ENCODE data around the gene SMIM10L2A.
"Not testable (repeated sequence)": the region's sequence is repeated elsewhere in the genome, so short reads cannot be mapped to it uniquely, and the experiment has no call there.

SMIM10L2A gene

DNA sequence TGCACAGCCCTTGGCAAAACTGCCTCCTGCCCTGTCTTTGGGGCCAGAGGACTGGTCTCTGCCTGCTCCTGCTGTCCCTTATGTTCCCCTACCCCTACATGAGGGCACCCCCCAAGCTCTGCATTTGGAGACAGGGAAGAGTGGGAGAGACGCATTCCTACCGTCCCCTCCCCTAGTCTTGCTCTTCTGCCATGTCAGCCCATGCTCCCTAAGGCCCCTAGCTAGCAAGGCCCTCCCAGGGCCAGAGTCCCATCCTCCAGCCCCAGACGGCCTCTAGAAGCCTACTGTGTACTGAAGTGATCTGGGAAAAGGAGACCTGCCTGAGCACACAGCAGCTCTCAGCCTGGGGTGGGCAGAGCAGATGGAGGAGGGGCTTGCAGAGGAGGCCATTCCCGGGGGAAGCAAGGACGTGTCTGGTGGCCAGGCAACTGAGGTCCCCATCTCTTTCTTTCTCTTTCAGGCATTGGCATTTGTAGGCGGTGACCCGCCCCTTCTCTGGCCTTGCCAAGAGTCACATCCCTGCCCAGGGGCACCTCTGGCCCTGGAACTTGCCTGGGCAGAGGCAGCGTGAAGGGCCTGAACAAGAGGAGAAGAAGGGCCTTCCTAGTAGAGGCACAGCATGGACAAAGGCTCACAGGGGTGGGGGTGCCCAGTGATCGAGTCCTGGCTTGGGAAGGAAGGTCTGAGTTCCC is 1.6 kb downstream of the SMIM10L2A start:
- DNase-seq, result not testable (repeated sequence)

DNA sequence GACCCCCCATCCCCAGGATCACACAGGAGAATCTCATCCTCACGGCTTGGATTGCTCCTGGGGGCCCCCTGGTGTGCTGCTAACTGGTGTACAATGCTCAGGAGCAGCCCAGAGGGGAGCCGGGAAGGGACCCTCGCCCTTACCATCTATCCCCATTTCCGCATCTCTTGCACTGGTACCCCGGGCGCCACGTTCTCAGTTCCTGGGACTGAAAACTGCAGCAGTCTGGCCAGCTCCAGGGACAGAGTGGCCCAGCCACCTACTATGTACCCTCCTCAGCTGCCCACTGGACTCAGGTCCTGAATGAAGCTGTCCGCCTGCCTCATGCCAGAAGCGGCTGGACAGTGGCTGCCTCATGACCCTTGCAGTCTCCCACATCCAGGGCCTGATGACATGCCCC is 2.7 kb downstream of the SMIM10L2A start:
- DNase-seq, result no peak

DNA sequence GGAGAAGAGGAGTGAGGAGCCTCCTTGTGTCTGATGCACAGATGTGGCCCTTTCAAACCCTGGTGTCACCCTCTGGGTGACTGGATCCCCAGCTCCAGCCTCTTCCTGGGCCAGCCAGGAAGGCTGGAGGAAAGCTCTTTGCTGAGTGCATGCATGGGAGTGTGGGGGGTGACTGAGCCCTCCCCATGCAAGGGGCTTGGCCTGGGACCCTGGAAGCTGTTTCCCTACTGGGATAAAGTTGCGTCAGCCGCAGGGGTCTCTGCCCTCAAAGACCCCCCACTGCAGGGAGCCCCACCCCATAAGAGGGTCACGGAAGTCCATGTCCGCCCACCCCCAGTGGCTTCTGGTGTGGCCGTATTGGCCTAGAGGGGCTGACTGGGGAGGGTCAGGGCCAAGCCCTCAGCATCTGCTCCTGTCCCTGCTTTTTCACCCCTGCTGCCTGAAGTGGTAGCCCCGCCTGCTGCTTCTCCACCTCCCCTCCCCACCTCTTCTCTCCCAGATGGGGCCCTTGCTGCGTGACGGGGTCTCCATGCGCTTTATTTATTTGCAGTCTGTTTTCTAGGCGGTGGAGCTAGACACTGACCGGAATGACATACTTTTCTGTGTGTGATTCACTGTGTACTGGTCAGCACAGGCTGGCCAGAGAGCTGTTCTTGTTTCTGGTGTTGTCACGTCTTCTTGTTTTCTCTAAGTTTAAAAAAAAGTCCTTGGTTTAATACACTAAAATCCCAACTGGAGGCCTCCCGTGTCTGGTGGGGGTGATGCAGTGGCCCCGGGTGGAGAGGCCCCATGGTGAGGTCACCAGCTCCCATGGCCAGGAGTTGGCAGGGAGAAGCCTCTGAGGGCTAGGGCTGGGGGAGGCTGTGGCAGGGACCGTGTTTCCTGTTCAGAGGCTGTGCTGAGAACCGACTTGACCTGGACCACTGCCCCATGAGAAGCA is 3.6 kb downstream of the SMIM10L2A start:
- DNase-seq, result no peak

DNA sequence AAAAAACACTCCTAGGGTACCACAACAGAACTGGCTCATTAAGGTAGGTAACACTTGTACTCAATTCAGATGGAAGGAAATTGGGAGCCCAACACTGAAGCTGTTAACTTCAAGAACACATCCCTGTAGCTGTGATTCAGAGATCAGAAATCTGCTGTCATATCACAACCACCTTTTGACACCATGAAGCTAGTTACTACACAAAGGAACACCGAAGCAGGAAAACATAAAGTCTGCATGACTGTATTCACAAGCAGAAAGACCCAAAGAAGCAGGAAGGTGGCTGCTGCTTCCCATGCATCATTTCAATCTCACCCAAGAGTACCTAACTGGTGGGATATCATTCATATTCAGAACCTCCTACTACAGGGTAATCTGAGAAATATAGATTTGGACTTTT is 7.7 kb downstream of the SMIM10L2A start:
- no peak for DNase-seq

DNA sequence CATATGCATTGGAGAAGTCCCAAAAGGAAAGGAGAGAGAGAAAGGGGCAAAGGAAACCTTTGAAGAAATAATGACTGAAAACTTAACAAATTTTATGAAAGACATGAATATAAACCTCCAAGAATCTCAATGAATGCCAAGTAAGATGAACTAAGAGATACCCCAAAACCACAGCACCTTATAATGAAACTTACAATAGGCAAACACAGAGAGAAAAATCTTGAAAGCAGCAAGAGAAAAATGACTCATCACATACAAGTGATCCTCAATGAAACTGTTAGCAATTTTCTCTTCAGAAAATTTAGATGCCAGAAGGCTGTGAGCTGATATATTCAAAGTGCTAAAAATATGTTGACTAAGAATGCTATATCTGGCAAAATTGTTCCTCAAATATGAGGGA is 10.1 kb downstream of the SMIM10L2A start:
- DNase-seq, result no peak

DNA sequence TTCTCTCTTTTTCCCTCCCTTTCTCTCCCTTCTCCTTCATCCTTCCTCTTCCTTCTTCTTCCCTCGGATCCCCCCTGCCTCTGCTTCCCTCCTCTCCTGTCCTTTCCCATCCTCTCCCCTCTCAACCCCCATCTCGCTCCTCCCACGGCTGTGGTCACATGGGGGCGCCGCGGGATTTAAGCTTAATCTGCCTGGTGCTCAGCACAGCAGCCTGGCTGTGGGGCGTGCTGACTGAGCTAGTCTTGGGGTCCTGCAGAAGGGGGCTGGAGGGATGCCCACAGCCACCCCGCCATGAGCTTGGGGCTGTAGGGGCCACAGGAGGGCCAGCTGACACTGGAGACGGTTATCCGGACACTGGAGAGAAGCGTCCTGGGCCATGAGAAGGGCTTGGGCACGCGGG is 10.7 kb downstream of the SMIM10L2A start:
- no peak for DNase-seq

DNA sequence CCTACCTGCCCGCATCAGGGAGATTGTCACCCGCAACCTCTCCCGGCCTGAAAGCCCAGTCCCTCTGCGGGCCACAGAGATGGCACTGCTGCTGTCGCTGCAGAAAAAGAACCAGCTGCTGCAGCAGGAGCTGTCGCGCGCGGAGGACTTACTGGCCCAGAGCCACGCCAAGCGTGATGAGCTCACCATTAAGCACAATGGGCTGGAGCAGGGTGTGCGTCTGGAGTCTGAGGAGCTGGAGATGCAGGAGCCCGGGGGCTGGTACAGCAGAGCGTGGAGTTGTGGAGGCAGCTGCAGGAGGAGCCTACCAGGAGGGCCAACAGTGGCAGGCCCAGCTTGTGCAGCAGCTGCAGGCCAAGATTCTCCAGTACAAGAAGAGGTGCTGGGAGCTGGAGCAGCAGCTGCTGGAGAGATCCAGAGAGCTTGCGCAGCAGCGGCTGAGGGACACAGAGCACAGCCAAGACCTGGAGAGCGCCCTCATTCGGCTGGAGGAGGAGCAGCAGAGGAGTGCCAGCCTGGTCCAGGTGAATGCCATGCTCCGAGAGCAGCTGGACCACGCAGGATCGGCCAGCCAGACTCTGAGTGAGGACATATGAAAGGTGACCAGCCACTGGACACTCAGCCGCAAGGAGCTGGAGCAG is 11.3 kb downstream of the SMIM10L2A start:
- no peak for DNase-seq

DNA sequence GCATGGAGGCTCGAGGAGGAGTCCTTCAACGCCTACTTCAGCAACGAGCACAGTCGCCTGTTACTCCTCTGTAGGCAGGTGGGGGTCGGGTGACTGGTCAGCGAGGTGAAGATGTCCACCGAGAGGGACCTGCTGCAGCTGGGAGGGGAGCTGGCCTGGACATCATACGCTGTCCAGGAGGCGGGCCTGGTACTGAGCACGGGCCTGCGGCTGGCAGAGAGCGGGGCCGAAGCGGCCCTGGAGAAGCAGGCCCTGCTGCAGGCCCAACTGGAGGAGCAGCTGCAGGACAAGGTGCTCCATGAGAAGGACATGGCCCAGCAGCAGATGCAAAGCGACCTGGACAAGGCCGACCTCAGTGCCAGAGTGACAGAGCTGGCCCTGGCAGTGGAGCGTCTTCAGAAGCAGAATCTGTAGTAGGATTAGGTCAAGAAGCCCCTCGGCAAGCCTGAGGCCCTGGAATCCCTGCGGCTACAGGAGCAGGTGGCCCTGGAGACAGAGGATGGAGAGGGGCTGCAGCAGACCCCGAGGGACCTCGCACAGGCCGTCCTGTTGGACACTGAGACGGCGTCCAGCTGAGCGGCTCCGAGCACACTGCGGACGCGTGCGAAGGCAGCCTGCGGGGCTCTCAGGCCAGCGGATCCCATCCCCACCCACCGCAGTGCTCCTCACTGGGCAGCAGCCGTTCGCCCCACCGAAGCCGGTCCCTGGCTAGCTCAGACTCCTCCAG is 11.9 kb downstream of the SMIM10L2A start:
- DNase-seq, result no peak

DNA sequence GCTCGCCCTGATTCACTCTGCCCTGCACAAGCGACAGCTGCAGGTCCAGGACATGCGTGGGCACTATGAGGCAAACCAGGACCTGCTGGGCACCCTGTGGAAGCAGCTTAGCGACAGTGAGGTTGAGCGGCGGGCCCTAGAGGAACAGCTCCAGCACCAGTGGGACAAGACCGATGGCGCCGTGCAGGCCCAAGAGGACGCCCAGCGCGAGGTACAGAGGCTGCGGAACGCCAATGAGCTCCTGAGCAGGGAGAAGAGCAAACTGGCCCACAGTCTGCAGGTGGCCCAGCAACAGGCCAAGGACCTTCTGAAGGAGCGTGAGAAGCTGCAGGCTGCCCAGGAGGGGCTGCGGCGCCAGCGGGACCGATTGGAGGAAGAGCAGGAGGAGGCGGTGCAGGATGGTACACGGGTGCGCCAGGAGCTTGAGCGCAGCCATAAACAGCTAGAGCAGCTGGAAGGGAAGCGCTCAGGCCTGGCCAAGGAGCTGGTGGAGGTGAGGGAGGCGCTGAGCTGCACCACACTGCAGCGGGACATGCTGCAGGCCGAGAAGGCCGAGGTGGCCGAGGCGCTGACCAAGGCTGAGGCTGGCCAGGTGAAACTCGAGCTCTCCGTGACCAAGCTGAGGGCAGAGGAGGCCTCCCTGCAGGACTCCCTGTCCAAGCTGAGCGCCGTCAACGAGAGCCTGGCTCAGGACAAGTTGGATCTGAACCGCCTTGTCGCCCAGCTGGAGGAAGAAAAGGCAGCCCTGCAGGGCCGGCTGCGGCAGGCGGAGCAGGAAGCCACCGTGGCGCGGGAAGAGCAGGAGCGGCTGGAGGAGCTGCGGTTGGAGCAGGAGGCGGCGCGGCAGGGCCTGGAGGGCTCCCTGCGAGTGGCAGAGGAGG is 12.8 kb downstream of the SMIM10L2A start:
- DNase-seq, result no peak

DNA sequence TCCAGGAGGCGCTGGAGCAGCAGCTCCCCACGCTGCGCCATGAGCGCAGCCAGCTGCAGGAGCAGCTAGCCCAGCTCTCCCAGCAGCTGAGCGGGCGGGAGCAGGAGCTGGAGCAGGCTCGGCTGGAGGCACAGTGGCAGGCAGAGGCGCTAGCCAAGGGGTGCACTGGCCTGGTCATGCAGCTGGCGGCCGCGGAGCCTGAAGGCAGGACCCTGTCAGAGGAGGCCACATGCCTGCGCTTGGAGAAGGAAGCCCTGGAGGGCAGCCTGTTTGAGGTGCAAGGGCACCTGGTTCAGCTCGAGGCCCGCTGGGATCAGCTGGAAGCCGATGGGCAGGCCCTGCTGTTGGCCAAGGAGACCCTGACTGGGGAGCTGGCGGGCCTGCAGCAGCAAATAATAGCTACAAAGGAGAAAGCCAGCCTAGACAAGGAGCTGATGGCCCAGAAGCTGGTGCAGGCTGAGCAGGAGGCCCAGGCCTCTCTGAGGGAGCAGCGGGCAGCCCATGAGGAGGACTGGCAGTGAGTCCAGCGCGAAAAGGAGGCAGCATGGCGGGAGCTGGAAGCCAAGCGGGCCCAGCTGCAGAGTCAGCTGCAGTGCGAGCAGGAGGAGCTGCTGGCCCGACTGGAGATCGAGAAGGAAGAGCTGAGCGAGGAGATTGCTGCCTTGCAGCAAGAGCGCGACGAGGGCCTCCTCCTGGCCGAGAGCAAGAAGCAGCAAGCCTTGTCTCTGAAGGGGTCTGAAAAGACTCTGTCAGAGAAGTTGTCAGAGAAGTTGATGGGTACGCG is 13.6 kb downstream of the SMIM10L2A start:
- no peak for DNase-seq

DNA sequence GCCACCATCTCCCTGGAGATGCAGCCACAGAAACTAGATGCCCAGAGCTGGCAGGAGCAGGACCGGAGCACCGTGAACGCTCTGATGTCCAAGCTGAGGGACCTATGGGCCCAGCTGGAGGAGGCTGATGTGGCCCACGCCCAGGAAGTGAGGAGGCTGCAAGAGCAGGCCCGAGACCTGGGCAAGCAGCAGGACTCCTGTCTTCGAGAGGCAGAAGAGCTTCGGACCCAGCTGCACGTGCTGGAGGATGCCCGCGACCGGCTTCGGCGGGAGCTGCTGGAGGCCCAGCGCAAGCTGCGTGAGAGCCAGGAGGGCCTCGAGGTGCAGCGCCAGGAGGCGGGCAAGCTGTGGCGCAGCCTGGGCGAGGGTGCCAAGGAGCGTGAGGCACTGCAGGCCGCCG is 14.2 kb downstream of the SMIM10L2A start:
- DNase-seq, result no peak

DNA sequence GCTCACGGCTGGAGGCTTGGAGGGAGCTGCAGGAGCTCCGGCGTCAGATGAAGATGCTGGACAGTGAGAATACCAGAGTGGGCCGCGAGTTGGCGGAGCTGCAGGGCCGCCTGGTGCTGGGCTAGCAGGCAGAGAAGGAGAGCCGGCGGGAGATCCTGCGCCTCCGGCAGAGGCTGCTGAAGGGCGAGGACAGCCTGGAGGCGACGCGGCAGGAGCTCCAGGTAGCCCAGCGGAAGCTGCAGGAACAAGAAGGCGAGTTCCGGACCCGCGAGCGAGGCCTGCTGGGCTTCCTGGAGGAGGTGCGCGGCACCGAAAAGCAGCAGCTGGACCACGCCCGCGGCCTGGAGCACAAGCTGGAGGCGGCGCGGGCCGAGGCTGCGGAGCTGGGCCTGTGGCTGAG is 14.7 kb downstream of the SMIM10L2A start:
- no peak for DNase-seq

DNA sequence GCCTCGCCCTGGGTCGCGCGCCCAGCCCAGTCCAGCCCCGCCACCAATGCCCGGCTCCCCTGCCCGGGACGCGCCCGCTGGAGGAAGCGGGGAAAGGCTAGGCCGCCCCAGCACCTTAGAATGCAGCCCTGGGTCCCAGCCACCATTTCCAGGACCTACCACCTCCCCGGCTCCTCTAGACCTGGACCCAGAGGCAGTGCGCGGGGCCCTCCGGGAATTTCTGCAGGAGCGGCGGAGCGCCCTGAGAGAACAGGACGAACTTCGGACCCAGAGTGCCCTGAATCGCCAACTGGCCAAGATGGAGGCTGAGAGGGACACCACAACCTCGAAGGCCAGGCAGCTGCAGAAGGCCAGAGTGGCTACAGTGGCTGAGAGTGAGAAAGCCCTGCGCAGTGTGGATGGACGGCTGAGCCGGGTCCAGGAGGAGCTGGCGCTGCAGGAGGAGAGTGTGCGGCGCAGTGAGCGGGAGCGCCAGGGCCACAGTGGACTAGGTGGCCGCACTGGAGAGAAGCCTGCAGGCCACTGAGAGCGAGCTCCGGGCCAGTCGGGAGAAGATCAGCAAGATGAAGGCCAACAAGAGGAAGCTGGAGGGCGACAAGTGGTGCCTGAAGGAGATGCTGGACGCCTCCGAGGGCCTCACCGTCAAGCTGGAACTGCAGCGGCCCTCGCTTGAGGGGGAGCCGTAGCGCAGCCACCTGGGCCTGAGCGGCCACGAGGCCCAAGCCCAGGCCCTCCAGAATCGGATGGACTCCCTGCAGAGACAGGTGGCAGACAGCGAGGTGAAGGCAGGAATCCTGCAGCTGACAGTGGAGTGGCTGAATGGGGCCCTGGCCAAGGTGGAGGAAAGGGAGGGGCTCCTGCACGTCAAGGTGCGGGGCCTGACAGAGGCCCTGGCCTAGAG is 15.5 kb downstream of the SMIM10L2A start:
- DNase-seq, result no peak

DNA sequence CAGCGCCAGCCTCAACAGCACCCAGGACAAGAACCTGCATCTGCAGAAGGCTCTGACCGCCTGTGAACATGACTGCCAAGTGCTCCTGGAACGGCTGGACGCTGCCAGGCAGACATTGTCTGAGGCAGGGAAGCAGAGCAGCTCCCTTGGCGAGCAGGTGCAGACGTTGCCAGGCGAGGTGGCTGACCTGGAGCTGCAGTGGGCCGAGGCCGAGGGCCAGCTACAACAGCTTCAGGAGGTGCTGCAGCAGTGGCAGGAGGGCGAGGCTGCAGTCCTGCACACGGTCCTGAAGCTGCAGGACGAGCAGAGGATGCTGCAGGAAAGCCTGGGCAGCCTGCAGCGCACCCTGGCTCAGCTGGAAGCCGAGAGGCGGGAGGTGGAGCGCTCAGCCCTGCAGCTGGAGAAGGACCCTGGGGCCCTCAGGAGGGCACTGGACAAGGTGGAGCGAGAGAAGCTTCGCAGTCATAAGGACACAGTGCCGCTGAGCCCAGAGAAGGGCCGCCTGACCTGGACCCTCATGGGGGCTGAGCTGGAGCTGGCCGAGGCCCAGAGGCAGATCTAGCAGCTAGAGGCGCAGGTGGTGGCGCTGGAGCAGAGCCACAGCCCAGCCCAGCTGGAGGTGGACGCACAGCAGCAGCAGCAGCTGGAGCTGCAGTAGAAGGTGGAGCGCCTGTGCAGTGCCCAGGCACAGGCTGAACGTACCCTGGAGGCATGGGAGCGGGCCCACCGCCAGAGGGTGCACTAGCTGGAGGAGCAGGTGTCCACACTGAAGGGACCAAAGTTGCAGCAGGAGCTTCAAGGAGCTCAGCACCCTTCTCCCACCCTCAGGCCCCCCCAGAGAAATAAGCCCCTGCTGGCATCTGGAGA is 16.4 kb downstream of the SMIM10L2A start:
- DNase-seq, result no peak

DNA sequence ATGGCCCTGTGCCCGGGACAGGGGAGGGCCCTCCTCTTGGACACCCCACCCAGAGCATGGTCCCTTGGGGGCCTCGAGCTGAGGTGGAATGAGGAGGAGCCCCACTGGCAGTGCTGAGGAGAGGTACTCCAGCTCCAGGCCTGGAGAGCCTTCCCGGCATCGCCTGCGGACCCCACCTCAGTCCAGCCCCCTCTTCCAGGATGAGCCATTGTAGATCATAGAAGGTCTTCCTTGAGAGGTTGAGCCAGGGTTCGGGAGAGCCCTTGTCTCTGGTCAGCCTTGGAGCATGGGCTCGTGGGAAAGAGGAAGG is 16.9 kb downstream of the SMIM10L2A start:
- no peak for DNase-seq

DNA sequence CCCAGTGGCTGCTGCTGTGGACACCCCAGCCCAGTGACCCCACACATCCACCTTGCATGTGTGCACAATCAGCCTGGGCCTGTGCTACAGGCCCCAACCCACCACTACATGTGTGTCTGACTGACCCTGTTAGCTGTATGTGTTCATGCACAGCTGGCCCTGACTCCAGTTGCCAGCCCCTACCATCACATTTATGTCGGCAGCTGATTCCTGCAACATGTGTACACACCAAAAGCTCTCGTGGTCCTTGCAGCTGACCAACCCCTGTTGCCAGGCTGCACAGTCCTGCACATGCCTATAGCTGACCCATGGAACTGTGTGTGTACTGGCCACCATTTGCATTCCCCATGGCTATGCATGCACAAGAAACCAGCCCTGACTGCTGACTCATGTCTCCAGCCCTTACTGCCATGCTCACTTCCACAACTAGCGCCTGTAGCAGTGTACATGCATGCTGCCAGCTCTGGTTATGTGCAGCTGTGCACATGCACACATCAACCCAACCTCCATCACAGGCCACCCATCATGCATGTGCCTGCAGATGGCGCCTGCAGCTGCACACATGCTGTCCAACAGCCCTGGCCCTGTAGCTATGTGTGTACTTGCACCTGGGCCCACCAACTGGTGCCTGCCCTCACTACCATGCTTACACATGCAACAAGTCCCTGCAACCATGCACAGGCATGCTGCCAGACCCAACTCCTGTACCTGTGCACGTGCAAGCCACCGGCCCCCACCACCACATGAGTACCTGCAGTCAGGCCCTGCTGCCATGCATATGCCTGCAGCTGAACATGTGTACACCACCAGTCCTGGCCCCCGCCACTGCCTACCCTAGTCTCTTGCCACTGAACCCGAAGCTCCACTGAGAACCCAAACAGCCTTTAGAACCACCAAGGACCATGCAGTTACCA is 28.1 kb downstream of the SMIM10L2A start:
- DNase-seq, result no peak

DNA sequence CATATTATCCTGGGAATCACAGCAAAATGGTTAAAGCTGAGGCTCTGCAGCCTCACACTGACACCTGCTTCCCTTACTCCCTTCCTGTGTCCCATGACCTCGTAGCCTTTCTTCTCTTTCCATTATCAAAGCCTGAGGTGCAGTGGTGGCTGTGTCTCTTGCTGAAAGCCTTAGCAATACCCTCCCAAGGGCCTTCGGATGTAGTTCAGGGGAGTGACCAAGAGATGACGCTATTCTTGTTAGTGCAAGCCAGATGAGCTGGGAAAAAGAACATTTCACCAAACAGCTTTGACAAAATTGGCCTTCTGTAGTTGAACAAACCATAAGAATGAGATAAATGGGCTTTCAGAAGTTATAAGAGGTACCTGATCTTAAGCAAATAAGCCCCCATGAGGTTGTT is 31.6 kb downstream of the SMIM10L2A start:
- no peak for DNase-seq

DNA sequence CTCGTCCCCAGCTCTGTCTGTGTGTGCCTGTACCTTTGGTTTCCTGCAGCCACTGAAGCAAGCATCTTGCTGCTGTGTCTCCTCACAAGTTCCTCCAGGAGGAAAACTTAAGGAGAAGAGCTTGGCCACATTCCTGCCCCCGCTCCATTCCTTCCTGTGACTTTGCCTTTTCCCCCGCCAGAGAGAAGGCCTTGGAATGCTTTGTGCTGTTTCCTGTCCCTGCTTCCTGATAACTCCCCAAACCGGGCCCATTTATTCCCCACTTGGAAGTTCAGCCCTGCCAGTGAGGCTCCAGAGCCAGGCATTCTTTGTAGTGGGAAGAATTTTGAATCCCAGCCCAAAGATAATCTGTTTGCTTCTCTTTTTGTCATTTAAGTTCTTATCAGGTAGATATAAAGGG is 33.1 kb downstream of the SMIM10L2A start:
- DNase-seq, result no peak

Data from CD4-positive, alpha-beta T cell treated with Interleukin-17A for 4 hours (primary cell).